Keratinocyte (primary cell): Measurements from ENCODE around the gene IL1RL1.

ENCODE experiments used
- CTCF ChIP-seq, 3 experiments: IDR thresholded peaks in 1 of 3; conservative IDR thresholded peaks in 1 of 3; optimal IDR thresholded peaks in 1 of 3; 2 replicates in 2 of 3; 3 replicates in 1 of 3; pipeline versions ENCODE3 to v1.5.1; 2011; ENCODE audit warnings: low read length in 3 of 3, mild to moderate bottlenecking in 3 of 3, moderate library complexity in 2 of 3, control low read depth in 1 of 3, inconsistent platforms in 1 of 3; ENCODE audit not compliant: insufficient read depth in 2 of 3; ENCODE audit errors: extremely low read depth in 1 of 3
- EZH2 ChIP-seq: IDR thresholded peaks from one replicate; pipeline ENCODE4 v1.6.1; 2012; ENCODE audit warnings: inconsistent platforms, mild to moderate bottlenecking, low read length, moderate library complexity

- TF ChIP-seq CTCF (optimal IDR thresholded peaks at IDR 0.05 in 1 of 3, IDR thresholded peaks at IDR 0.05 in 1 of 3, conservative IDR thresholded peaks at IDR 0.05 in 1 of 3; ENCODE audit: extremely low read depth in 1 of 3, insufficient read depth in 2 of 3, low read length in 3 of 3) (no peak), EZH2 (no peak)
These were observed 16.4 kb upstream of the IL1RL1 start for GRCh38 chr2:102294802-102295489.
